ENCODE measurements around the gene MAGEF1. TPM values are rescaled to one million over a fixed set of nuclear protein-coding genes. Genes with fewer than 3 reads are reported as not detected.

The MAGEF1 gene
- total RNA-seq, 1 experiment from 2014 or later, result 31.9 TPM

GRCh38 chr3:184727357-184728009 is 15.6 kb upstream of the MAGEF1 start:
- Histone ChIP-seq H3K23ac (ENCODE audit: insufficient read length, low read depth, low read length) (no peak overlapping the region), H3T11ph (ENCODE audit: low read length) (no peak overlapping the region), H3K79me2 (ENCODE audit: insufficient read depth, low read length) (no peaks in the 10 kb centered on the region), H3K4me2 (ENCODE audit: insufficient read depth, insufficient read length, low read length) (no peak overlapping the region), H4K20me1 (ENCODE audit: control insufficient read depth, insufficient read depth, insufficient read length) (no peaks in the 10 kb centered on the region), H2AFZ (ENCODE audit: low read length) (no peak overlapping the region), H3K4me1 (ENCODE audit: insufficient read depth, low read length) (no peaks in the 10 kb centered on the region; the same call in 1 of the 2 replicates), H3K18ac (ENCODE audit: insufficient read length, low read depth, low read length) (no peak overlapping the region), H2BK20ac (ENCODE audit: low read depth, low read length, poor library complexity, severe bottlenecking) (no peak overlapping the region), H4K91ac (ENCODE audit: insufficient read length, low read depth, low read length) (no peak overlapping the region), H4K8ac (replicated peaks; ENCODE audit: insufficient read length, low read depth, low read length) (no peak overlapping the region), H2BK120ac (ENCODE audit: low read depth, low read length, poor library complexity, severe bottlenecking) (no peak overlapping the region), H2BK15ac (ENCODE audit: low read depth, low read length) (no peak overlapping the region), H3K9ac (ENCODE audit: extremely low read depth, insufficient read length, low read length) (no peak overlapping the region), H3K79me1 (ENCODE audit: insufficient read depth, low read depth, low read length, poor library complexity, severe bottlenecking) (no peaks in the 10 kb centered on the region), H3K14ac (ENCODE audit: insufficient read depth, low read length) (no peak overlapping the region), H4K5ac (ENCODE audit: insufficient read length, low read depth, low read length) (no peak overlapping the region), H3K23me2 (ENCODE audit: insufficient read length, low read depth, low read length, poor library complexity, severe bottlenecking) (no peaks in the 10 kb centered on the region), H3K56ac (ENCODE audit: insufficient read length, low read depth, low read length) (no peak overlapping the region), H2AK5ac (ENCODE audit: insufficient read length, low read length) (no peak overlapping the region), H3K9me3 (ENCODE audit: control insufficient read depth, low read depth, low read length) (no peaks in the 10 kb centered on the region), H3K27me3 (ENCODE audit: insufficient read depth, low read length) (no peaks in the 10 kb centered on the region; the same call in 1 of the 2 replicates), H3K27ac (ENCODE audit: insufficient read length, low read depth, low read length) (no peak overlapping the region), H2BK5ac (ENCODE audit: insufficient read length, low read length) (no peak overlapping the region), H3K4ac (ENCODE audit: low read depth, low read length) (no peak overlapping the region), H2BK12ac (ENCODE audit: insufficient read length, low read depth, low read length) (no peak overlapping the region)
- peak; percentile 88 for DNase-seq
- Mint-ChIP-seq H3K36me3 (ENCODE audit: insufficient read depth in 1 of 3, low read depth in 3 of 3) (no peaks in the 10 kb centered on the region), H3K4me3 (no peak overlapping the region), H3K9me3 (no peaks in the 10 kb centered on the region), H3K27me3 (ENCODE audit: low read depth) (peaks cover 7% of the 10 kb centered on the region), H3K27ac (no peak overlapping the region), H3K4me1 (peaks cover 2 to 14% of the 10 kb centered on the region in 2 experiments)
- TF ChIP-seq, protein P1, sequence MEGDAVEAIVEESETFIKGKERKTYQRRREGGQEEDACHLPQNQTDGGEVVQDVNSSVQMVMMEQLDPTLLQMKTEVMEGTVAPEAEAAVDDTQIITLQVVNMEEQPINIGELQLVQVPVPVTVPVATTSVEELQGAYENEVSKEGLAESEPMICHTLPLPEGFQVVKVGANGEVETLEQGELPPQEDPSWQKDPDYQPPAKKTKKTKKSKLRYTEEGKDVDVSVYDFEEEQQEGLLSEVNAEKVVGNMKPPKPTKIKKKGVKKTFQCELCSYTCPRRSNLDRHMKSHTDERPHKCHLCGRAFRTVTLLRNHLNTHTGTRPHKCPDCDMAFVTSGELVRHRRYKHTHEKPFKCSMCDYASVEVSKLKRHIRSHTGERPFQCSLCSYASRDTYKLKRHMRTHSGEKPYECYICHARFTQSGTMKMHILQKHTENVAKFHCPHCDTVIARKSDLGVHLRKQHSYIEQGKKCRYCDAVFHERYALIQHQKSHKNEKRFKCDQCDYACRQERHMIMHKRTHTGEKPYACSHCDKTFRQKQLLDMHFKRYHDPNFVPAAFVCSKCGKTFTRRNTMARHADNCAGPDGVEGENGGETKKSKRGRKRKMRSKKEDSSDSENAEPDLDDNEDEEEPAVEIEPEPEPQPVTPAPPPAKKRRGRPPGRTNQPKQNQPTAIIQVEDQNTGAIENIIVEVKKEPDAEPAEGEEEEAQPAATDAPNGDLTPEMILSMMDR (conservative IDR thresholded peaks at IDR 0.05), result peak; percentile 90
- no CpG with 5 or more reads among the region's 10 CpGs for WGBS (ENCODE audit: extremely low coverage, insufficient read length, low lambda C conversion rate)
